Loucy (cell line): ENCODE data around the gene SHC3.

Experiments
- H2AFZ ChIP-seq: fragments of 200-600 bp; sonication (generic); 2 replicates; pipeline ENCODE4 v1.6.0; 2016; ENCODE audit warnings: antibody characterized with exemption, mild to moderate bottlenecking, low read length, moderate library complexity
- H3F3A ChIP-seq: fragments of 200-600 bp; 2 replicates; pipeline ENCODE4 v1.6.0; 2016; ENCODE audit warnings: antibody characterized with exemption, low read depth, mild to moderate bottlenecking
- H3K27me3 ChIP-seq: fragments of 200-600 bp; sonication (generic); 2 replicates; pipeline ENCODE4 v1.6.1; 2014; ENCODE audit warnings: low read length, mild to moderate bottlenecking; ENCODE audit not compliant: insufficient read depth, poor library complexity, severe bottlenecking
- H3K36me3 ChIP-seq: fragments of 200-600 bp; sonication (generic); 2 replicates; pipeline ENCODE4 v1.6.1; 2016; ENCODE audit warnings: low read length; ENCODE audit not compliant: insufficient read depth
- H3K4me1 ChIP-seq: fragments of 200-600 bp; sonication (generic); 2 replicates; pipeline ENCODE4 v1.5.1; 2014; ENCODE audit warnings: low read length, mild to moderate bottlenecking; ENCODE audit not compliant: insufficient read depth, poor library complexity, severe bottlenecking
- H3K4me2 ChIP-seq: fragments of 200-600 bp; sonication (generic); 2 replicates; pipeline ENCODE4 v1.6.0; 2014; ENCODE audit warnings: antibody characterized with exemption, low read length, low read depth, mild to moderate bottlenecking; ENCODE audit not compliant: poor library complexity, severe bottlenecking
- H3K4me3 ChIP-seq: fragments of 200-600 bp; sonication (generic); 2 replicates; pipeline ENCODE4 v1.5.1; 2014; ENCODE audit warnings: low read length, mild to moderate bottlenecking, mixed read lengths; ENCODE audit not compliant: poor library complexity, severe bottlenecking
- H3K79me2 ChIP-seq: fragments of 200-600 bp; sonication (generic); 2 replicates; pipeline ENCODE4 v1.6.1; 2014; ENCODE audit warnings: low read length; ENCODE audit not compliant: insufficient read depth
- H3K9ac ChIP-seq: fragments of 200-600 bp; sonication (generic); 2 replicates; pipeline ENCODE4 v1.6.0; 2014; ENCODE audit warnings: mild to moderate bottlenecking, low read depth, low read length, moderate library complexity; ENCODE audit not compliant: poor library complexity, severe bottlenecking
- H3K9me2 ChIP-seq: fragments of 200-600 bp; sonication (generic); replicated peaks from 2 replicates; pipeline ENCODE4 v1.6.1; 2016; ENCODE audit warnings: low read depth, low read length, mixed read lengths
- H3K9me3 ChIP-seq: fragments of 200-600 bp; sonication (generic); 2 replicates; pipeline ENCODE4 v1.6.1; 2014; ENCODE audit warnings: mild to moderate bottlenecking, antibody characterized with exemption, low read length, low read depth; ENCODE audit not compliant: insufficient read depth
- H4K20me1 ChIP-seq: fragments of 200-600 bp; sonication (generic); 2 replicates; pipeline ENCODE4 v1.6.0; 2014; ENCODE audit warnings: antibody characterized with exemption, low read length, mild to moderate bottlenecking; ENCODE audit not compliant: insufficient read depth, poor library complexity, severe bottlenecking
- EZH2phosphoT487 ChIP-seq: fragments of 200-600 bp; IDR thresholded peaks from 2 replicates; pipeline ENCODE4 v1.6.1; 2018; ENCODE audit warnings: antibody characterized with exemption, mild to moderate bottlenecking, moderate library complexity, borderline replicate concordance
- TF ChIP-seq, protein P1 (sequence below): fragments of 200-600 bp; sonication (generic); conservative IDR thresholded peaks from 2 replicates; pipeline ENCODE4 v1.5.1; 2014; ENCODE audit warnings: mild to moderate bottlenecking, antibody characterized with exemption, low read length

The SHC3 gene

GRCh38 chr9:89021154-89021803 lies 157.3 kb downstream of the SHC3 start:
- TF ChIP-seq, protein P1, sequence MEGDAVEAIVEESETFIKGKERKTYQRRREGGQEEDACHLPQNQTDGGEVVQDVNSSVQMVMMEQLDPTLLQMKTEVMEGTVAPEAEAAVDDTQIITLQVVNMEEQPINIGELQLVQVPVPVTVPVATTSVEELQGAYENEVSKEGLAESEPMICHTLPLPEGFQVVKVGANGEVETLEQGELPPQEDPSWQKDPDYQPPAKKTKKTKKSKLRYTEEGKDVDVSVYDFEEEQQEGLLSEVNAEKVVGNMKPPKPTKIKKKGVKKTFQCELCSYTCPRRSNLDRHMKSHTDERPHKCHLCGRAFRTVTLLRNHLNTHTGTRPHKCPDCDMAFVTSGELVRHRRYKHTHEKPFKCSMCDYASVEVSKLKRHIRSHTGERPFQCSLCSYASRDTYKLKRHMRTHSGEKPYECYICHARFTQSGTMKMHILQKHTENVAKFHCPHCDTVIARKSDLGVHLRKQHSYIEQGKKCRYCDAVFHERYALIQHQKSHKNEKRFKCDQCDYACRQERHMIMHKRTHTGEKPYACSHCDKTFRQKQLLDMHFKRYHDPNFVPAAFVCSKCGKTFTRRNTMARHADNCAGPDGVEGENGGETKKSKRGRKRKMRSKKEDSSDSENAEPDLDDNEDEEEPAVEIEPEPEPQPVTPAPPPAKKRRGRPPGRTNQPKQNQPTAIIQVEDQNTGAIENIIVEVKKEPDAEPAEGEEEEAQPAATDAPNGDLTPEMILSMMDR: no peak
- no peak for TF ChIP-seq EZH2phosphoT487
- Histone ChIP-seq H3F3A (no peaks in the 10 kb centered on the region), H3K27me3 (no peaks in the 10 kb centered on the region), H3K4me1 (no peaks in the 10 kb centered on the region), H3K4me3 (no peak overlapping the region), H3K9me2 (no peaks in the 10 kb centered on the region), H4K20me1 (no peaks in the 10 kb centered on the region), H3K4me2 (no peak overlapping the region), H3K9me3 (no peaks in the 10 kb centered on the region), H2AFZ (no peak overlapping the region), H3K9ac (no peak overlapping the region), H3K79me2 (no peaks in the 10 kb centered on the region), H3K36me3 (no peaks in the 10 kb centered on the region)

- no peaks in the 10 kb centered on the region for H3K9me3 ChIP-seq
- no peaks in the 10 kb centered on the region for H3K79me2 ChIP-seq
- no peaks in the 10 kb centered on the region for H3K4me1 ChIP-seq
- H2AFZ ChIP-seq: no peak overlapping the region
- no peaks in the 10 kb centered on the region for H4K20me1 ChIP-seq
- TF ChIP-seq EZH2phosphoT487: no peak
- TF ChIP-seq, protein P1: no peak
- no peak overlapping the region for H3K4me3 ChIP-seq
- no peaks in the 10 kb centered on the region for H3K36me3 ChIP-seq
- H3F3A ChIP-seq: no peaks in the 10 kb centered on the region
- H3K4me2 ChIP-seq: no peak overlapping the region
- H3K9ac ChIP-seq: no peak overlapping the region
- no peaks in the 10 kb centered on the region for H3K9me2 ChIP-seq
- no peaks in the 10 kb centered on the region for H3K27me3 ChIP-seq
Observed at GRCh38 chr9:89020754-89021153, 157.9 kb downstream of the SHC3 start.

DNA sequence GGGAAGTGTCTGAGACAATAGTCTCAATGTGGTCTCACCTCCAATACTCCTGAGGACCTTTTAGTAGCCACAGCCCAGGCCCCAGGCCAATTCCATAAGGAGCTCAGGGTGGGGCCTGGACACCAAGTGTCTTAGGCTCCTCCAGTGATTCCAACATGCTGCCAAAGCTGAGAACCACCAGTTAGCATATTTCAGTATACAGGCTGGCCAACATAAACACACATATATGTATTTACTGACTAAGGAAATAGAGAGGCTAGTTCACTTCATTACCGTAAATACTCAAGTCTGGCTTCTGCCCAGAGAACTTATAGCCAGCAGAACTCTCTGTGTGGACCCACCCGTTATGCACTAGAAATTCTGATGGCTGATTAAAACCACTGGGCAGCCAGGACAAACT lies 163.3 kb downstream of the SHC3 start:
- H3K4me2 ChIP-seq: no peak overlapping the region
- no peaks in the 10 kb centered on the region for H3K9me2 ChIP-seq
- H3K9ac ChIP-seq: no peak overlapping the region
- no peak overlapping the region for H2AFZ ChIP-seq
- H3K79me2 ChIP-seq: no peaks in the 10 kb centered on the region
- H3K4me3 ChIP-seq: no peak overlapping the region
- H3F3A ChIP-seq: no peaks in the 10 kb centered on the region
- H3K36me3 ChIP-seq: no peaks in the 10 kb centered on the region
- H4K20me1 ChIP-seq: no peaks in the 10 kb centered on the region
- no peaks in the 10 kb centered on the region for H3K27me3 ChIP-seq
- TF ChIP-seq, protein P1: no peak
- TF ChIP-seq EZH2phosphoT487: no peak
- no peaks in the 10 kb centered on the region for H3K9me3 ChIP-seq
- H3K4me1 ChIP-seq: no peaks in the 10 kb centered on the region
